HepG2 (cell line): ENCODE data around the gene FAM32A. TPM values are rescaled to one million over a fixed set of nuclear protein-coding genes. Genes with fewer than 3 reads are reported as not detected.

Experiments used
- AGO2 ChIP-seq: fragments of 200-400 bp; formaldehyde crosslinking; optimal IDR thresholded peaks from 2 replicates; pipeline ENCODE3; 2017; ENCODE audit warnings: mild to moderate bottlenecking, low read depth, low read length, moderate library complexity
- CBX2 ChIP-seq, 2 experiments: fragments of 200-600 bp in 1 of 2; sonication (generic); formaldehyde crosslinking in 1 of 2; IDR thresholded peaks; 2 replicates each; pipeline versions ENCODE4 v1.7.0 to v1.8.1; 2018 to 2022; ENCODE audit warnings: low read depth in 2 of 2, low read length in 1 of 2, mild to moderate bottlenecking in 1 of 2, missing genetic modification reagents in 1 of 2
- FOXP1 ChIP-seq, 2 experiments: fragments of 450-650 bp in 1 of 2; IDR thresholded peaks; 2 replicates each; pipeline ENCODE4 v1.6.1; 2017 to 2018; ENCODE audit warnings: antibody characterized with exemption in 1 of 2
- GTF3A ChIP-seq: sonication (generic); formaldehyde crosslinking; conservative IDR thresholded peaks from 2 replicates; pipeline ENCODE4 v1.4.0; 2020; ENCODE audit warnings: mild to moderate bottlenecking, missing genetic modification reagents
- MED1 ChIP-seq: sonication (generic); formaldehyde crosslinking; IDR thresholded peaks from 2 replicates; pipeline ENCODE4 v1.4.0; 2020; ENCODE audit warnings: missing genetic modification reagents
- NFKB2 ChIP-seq: sonication (generic); formaldehyde crosslinking; IDR thresholded peaks from 2 replicates; pipeline ENCODE4 v1.4.0; 2020; ENCODE audit warnings: missing genetic modification reagents, borderline replicate concordance
- TSC22D2 ChIP-seq: sonication (generic); formaldehyde crosslinking; IDR thresholded peaks from 2 replicates; pipeline ENCODE4 v1.5.1; 2020; ENCODE audit warnings: missing genetic modification reagents, mild to moderate bottlenecking, borderline replicate concordance
- ZNF3 ChIP-seq: IDR thresholded peaks from 2 replicates; pipeline ENCODE4 v1.7.0; 2017; ENCODE audit warnings: inconsistent platforms
- ZNF564 ChIP-seq: sonication (generic); formaldehyde crosslinking; IDR thresholded peaks from 2 replicates; pipeline ENCODE4 v1.8.1; 2023; ENCODE audit warnings: mild to moderate bottlenecking, missing genetic modification reagents
- ZNF629 ChIP-seq: sonication (generic); formaldehyde crosslinking; conservative IDR thresholded peaks from 2 replicates; pipeline ENCODE4 v1.5.0; 2020; ENCODE audit warnings: missing genetic modification reagents
- ZNF772 ChIP-seq: sonication (generic); formaldehyde crosslinking; IDR thresholded peaks from 2 replicates; pipeline ENCODE4 v1.5.0; 2020; ENCODE audit warnings: mild to moderate bottlenecking, missing genetic modification reagents
- polyA plus RNA-seq, 8 experiments: library from polyadenylated mRNA; depleted of rRNA in 3 of 8; stranded (reverse) in 7 of 8; unstranded in 1 of 8; fragments of >200 nt; fragmentation: Illumina TruSeq in 4 of 8; extraction: Trizol in 4 of 8; gene quantifications; 2 replicates each; pipeline versions ENCODE4 v1.2.1 to v1.2.3, GENCODE V29; 2011 to 2016; ENCODE audit warnings: low read depth in 4 of 8, missing spikeins in 1 of 8, mixed read lengths in 1 of 8; ENCODE audit not compliant: insufficient read depth in 1 of 8
- total RNA-seq, 5 experiments: library from RNA; depleted of rRNA; stranded (reverse); fragments of >200 nt; fragmentation: Illumina TruSeq; extraction: Trizol; gene quantifications; 2 replicates each; pipeline ENCODE4 v1.2.3, GENCODE V29; 2016; ENCODE audit warnings: low read depth in 1 of 5
- TF ChIP-seq, protein P1 (sequence below): sonication (generic); formaldehyde crosslinking; IDR thresholded peaks from 2 replicates; pipeline ENCODE4 v1.5.1; 2020; ENCODE audit warnings: mild to moderate bottlenecking, missing genetic modification reagents, borderline replicate concordance
- TF ChIP-seq, protein P2 (sequence below): sonication (generic); formaldehyde crosslinking; IDR thresholded peaks from 2 replicates; pipeline ENCODE4 v1.4.0; 2020; ENCODE audit warnings: missing genetic modification reagents
- TF ChIP-seq, protein P3 (sequence below): sonication (generic); formaldehyde crosslinking; IDR thresholded peaks from 2 replicates; pipeline ENCODE4 v1.5.1; 2020; ENCODE audit warnings: mild to moderate bottlenecking, moderate library complexity, missing genetic modification reagents
- TF ChIP-seq, protein P4 (sequence below): sonication (generic); formaldehyde crosslinking; IDR thresholded peaks from 2 replicates; pipeline ENCODE4 v1.8.1; 2023; ENCODE audit warnings: mild to moderate bottlenecking, missing genetic modification reagents
- TF ChIP-seq, protein P5 (sequence below): IDR thresholded peaks from 2 replicates; pipeline ENCODE4 v1.6.1; 2016; ENCODE audit warnings: control low read depth

Gene FAM32A
- total and polyA plus RNA-seq, 2 of the 13 experiments (the other 11 are each of a cell fraction or from before 2014, with no cell fraction given) = 85.8 to 86.2 TPM

DNA sequence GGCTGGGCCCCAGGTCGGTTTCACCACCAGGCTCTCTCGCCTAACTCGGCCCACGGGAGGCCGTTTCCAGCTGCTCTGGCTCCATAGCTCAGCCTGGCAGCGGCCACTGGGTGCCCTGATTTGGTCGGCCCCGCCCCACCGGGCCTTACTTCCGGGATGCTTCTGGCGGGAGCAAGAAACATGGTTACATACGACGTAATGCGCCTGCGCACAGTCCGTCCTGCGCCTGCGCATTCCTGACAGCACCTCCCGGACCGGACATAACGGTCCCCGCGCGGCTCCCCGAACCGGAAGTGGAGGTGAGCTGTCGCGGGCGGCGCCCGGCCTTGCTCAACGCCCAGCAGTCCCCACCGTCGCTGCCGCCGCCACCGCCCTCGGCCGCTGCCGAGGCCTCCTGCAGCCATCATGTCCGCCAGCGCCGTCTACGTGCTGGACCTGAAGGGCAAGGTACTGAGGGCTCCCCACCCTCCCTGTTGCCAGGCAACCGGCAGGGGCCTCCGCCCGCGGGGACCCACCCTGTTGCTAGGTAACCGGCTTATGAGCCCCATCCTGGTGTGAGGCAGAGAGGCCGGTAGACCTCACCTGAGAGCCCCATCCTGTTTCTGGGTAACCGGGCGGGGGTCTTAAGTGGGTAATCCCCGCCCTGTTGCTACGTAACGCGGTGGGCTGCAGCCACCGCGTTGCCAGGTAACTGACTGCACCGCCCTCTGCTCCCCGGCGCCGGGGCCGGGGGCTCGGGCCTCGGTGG lies 12.6 kb downstream of the FAM32A start, which contains the start of gene AP1M1 (continued):
- TF ChIP-seq ZNF564 (CRISPR knock-in tag) = no peak
- TF ChIP-seq ZNF3 = no peak
- TF ChIP-seq, protein P1, sequence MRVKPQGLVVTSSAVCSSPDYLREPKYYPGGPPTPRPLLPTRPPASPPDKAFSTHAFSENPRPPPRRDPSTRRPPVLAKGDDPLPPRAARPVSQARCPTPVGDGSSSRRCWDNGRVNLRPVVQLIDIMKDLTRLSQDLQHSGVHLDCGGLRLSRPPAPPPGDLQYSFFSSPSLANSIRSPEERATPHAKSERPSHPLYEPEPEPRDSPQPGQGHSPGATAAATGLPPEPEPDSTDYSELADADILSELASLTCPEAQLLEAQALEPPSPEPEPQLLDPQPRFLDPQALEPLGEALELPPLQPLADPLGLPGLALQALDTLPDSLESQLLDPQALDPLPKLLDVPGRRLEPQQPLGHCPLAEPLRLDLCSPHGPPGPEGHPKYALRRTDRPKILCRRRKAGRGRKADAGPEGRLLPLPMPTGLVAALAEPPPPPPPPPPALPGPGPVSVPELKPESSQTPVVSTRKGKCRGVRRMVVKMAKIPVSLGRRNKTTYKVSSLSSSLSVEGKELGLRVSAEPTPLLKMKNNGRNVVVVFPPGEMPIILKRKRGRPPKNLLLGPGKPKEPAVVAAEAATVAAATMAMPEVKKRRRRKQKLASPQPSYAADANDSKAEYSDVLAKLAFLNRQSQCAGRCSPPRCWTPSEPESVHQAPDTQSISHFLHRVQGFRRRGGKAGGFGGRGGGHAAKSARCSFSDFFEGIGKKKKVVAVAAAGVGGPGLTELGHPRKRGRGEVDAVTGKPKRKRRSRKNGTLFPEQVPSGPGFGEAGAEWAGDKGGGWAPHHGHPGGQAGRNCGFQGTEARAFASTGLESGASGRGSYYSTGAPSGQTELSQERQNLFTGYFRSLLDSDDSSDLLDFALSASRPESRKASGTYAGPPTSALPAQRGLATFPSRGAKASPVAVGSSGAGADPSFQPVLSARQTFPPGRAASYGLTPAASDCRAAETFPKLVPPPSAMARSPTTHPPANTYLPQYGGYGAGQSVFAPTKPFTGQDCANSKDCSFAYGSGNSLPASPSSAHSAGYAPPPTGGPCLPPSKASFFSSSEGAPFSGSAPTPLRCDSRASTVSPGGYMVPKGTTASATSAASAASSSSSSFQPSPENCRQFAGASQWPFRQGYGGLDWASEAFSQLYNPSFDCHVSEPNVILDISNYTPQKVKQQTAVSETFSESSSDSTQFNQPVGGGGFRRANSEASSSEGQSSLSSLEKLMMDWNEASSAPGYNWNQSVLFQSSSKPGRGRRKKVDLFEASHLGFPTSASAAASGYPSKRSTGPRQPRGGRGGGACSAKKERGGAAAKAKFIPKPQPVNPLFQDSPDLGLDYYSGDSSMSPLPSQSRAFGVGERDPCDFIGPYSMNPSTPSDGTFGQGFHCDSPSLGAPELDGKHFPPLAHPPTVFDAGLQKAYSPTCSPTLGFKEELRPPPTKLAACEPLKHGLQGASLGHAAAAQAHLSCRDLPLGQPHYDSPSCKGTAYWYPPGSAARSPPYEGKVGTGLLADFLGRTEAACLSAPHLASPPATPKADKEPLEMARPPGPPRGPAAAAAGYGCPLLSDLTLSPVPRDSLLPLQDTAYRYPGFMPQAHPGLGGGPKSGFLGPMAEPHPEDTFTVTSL (CRISPR knock-in tag) = no peak
- TF ChIP-seq, protein P2, sequence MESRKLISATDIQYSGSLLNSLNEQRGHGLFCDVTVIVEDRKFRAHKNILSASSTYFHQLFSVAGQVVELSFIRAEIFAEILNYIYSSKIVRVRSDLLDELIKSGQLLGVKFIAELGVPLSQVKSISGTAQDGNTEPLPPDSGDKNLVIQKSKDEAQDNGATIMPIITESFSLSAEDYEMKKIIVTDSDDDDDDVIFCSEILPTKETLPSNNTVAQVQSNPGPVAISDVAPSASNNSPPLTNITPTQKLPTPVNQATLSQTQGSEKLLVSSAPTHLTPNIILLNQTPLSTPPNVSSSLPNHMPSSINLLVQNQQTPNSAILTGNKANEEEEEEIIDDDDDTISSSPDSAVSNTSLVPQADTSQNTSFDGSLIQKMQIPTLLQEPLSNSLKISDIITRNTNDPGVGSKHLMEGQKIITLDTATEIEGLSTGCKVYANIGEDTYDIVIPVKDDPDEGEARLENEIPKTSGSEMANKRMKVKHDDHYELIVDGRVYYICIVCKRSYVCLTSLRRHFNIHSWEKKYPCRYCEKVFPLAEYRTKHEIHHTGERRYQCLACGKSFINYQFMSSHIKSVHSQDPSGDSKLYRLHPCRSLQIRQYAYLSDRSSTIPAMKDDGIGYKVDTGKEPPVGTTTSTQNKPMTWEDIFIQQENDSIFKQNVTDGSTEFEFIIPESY (CRISPR knock-in tag) = no peak
- no peak for TF ChIP-seq CBX2 (IDR thresholded peaks at IDR 0.05; ENCODE audit: low read depth, low read length)
- no peak for TF ChIP-seq CBX2 (CRISPR knock-in tag; IDR thresholded peaks at IDR 0.05; ENCODE audit: low read depth)
- TF ChIP-seq TSC22D2 = no peak
- TF ChIP-seq GTF3A (CRISPR knock-in tag) = no peak
- no peak; the same call in 1 of the 2 replicates for TF ChIP-seq ZNF629
- TF ChIP-seq, protein P3, sequence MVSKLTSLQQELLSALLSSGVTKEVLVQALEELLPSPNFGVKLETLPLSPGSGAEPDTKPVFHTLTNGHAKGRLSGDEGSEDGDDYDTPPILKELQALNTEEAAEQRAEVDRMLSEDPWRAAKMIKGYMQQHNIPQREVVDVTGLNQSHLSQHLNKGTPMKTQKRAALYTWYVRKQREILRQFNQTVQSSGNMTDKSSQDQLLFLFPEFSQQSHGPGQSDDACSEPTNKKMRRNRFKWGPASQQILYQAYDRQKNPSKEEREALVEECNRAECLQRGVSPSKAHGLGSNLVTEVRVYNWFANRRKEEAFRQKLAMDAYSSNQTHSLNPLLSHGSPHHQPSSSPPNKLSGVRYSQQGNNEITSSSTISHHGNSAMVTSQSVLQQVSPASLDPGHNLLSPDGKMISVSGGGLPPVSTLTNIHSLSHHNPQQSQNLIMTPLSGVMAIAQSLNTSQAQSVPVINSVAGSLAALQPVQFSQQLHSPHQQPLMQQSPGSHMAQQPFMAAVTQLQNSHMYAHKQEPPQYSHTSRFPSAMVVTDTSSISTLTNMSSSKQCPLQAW (CRISPR knock-in tag) = 0 out of 2 replicates have a peak, but pooled peaks have one; percentile 34
- peak; percentile 65 for TF ChIP-seq MED1
- TF ChIP-seq FOXP1 (IDR thresholded peaks at IDR 0.05) = no peak
- no peak for TF ChIP-seq FOXP1 (CRISPR knock-in tag; IDR thresholded peaks at IDR 0.05)
- TF ChIP-seq NFKB2 (CRISPR knock-in tag) = peak; percentile 51; the same call in 1 of the 2 replicates
- TF ChIP-seq, protein P4, sequence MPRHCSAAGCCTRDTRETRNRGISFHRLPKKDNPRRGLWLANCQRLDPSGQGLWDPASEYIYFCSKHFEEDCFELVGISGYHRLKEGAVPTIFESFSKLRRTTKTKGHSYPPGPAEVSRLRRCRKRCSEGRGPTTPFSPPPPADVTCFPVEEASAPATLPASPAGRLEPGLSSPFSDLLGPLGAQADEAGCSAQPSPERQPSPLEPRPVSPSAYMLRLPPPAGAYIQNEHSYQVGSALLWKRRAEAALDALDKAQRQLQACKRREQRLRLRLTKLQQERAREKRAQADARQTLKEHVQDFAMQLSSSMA = peak; percentile 87
- TF ChIP-seq AGO2 = peak; percentile 74
- TF ChIP-seq ZNF772 = no peak
- TF ChIP-seq, protein P5, sequence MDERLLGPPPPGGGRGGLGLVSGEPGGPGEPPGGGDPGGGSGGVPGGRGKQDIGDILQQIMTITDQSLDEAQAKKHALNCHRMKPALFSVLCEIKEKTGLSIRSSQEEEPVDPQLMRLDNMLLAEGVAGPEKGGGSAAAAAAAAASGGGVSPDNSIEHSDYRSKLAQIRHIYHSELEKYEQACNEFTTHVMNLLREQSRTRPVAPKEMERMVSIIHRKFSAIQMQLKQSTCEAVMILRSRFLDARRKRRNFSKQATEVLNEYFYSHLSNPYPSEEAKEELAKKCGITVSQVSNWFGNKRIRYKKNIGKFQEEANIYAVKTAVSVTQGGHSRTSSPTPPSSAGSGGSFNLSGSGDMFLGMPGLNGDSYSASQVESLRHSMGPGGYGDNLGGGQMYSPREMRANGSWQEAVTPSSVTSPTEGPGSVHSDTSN (CRISPR knock-in tag) = no peak
